K562 (cell line): ENCODE data around the gene MYO1B. TPM values are rescaled to one million over a fixed set of nuclear protein-coding genes. Genes with fewer than 3 reads are reported as not detected.

Experiments used
- ATAC-seq: fragments of 200-7000 bp; cut with Tn5 transposase; 3 replicates; pipeline ENCODE4 v1.9.1; 2020; ENCODE audit warnings: moderate library complexity
- BruUV-seq: library from RNA; stranded (reverse); fragments of 400-500 nt; replicated peaks from 2 replicates; lab custom pipeline; 2021; lab: Mats Ljungman, UMichigan
- CTCF ChIA-PET: fragments of 300-600 bp; formaldehyde crosslinking; extraction: SDS; loops from one replicate; lab custom pipeline; 2021; ENCODE audit warnings: low intra/inter-chr PET ratio; lab: Yijun Ruan, JAX
- POLR2A ChIA-PET: fragments of 300-600, 350-650 bp; sonication (Branson Sonifier 250); formaldehyde crosslinking; extraction: SDS; loops from one replicate; lab custom pipeline; 2021; ENCODE audit warnings: antibody characterized with exemption, inconsistent platforms; lab: Yijun Ruan, JAX
- DNase-seq, 4 experiments: peaks; one replicate each; pipeline versions ENCODE4 v3.0.0 to v3.0.0-alpha.2; 2011 to 2018; ENCODE audit warnings: low spot score in 3 of 4, mixed read lengths in 3 of 4; ENCODE audit errors: extremely low read depth in 1 of 4
- FAIRE-seq: peaks from 2 replicates; lab custom pipeline; 2011; peaks lifted over from hg19 to GRCh38; lab: Jason Lieb, UNC
- H2AFZ ChIP-seq: 2 replicates; pipeline ENCODE4 v1.6.0; 2011; ENCODE audit warnings: low read depth, low read length, control low read depth, inconsistent platforms
- H3K27ac ChIP-seq: fragments of 200-600 bp; 3 replicates; pipeline ENCODE4 v1.8.0; 2011; ENCODE audit warnings: low read depth, mild to moderate bottlenecking, control low read depth, inconsistent platforms, low read length, moderate library complexity, mixed read lengths; ENCODE audit errors: extremely low read depth
- H3K27me3 ChIP-seq, 2 experiments: fragments of 300-600 bp in 1 of 2; 2 replicates in 1 of 2; 3 replicates in 1 of 2; pipeline versions ENCODE4 v1.6.0 to v1.8.0; 2011; ENCODE audit warnings: inconsistent platforms in 2 of 2, low read length in 2 of 2, mild to moderate bottlenecking in 1 of 2, mixed read lengths in 1 of 2, moderate library complexity in 1 of 2; ENCODE audit not compliant: control insufficient read depth in 2 of 2, insufficient read depth in 2 of 2
- H3K36me3 ChIP-seq: fragments of 300-600 bp; 3 replicates; pipeline ENCODE4 v1.8.0; 2011; ENCODE audit warnings: mild to moderate bottlenecking, low read length, inconsistent platforms; ENCODE audit not compliant: control insufficient read depth, insufficient read depth
- H3K4me1 ChIP-seq, 2 experiments: fragments of 200-600 bp in 1 of 2; replicated peaks in 1 of 2; 2 replicates in 1 of 2; 3 replicates in 1 of 2; pipeline versions ENCODE4 v1.5.1 to v1.8.0; 2011; ENCODE audit warnings: inconsistent platforms in 2 of 2, low read length in 2 of 2, mild to moderate bottlenecking in 1 of 2, mixed read lengths in 1 of 2, moderate library complexity in 1 of 2; ENCODE audit not compliant: control insufficient read depth in 2 of 2, insufficient read depth in 2 of 2
- H3K4me2 ChIP-seq: 2 replicates; pipeline ENCODE4 v1.6.1; 2011; ENCODE audit warnings: low read length, control low read depth, inconsistent platforms, mixed read lengths; ENCODE audit not compliant: insufficient read depth
- H3K4me3 ChIP-seq: fragments of 200-600 bp; sonication (generic), shearing (Covaris generic); 2 replicates; pipeline ENCODE4 v1.5.1; 2016; ENCODE audit warnings: control low read depth, inconsistent platforms
- H3K79me2 ChIP-seq: fragments of 200-600 bp; 3 replicates; pipeline ENCODE4 v1.8.0; 2011; ENCODE audit warnings: low read length, inconsistent platforms; ENCODE audit not compliant: control insufficient read depth, insufficient read depth
- H3K9ac ChIP-seq, 2 experiments: 2 replicates each; pipeline versions ENCODE4 v1.6.0 to v1.6.1; 2011; ENCODE audit warnings: low read depth in 2 of 2, low read length in 2 of 2, control low read depth in 1 of 2, inconsistent platforms in 1 of 2, mild to moderate bottlenecking in 1 of 2, mixed read lengths in 1 of 2; ENCODE audit not compliant: insufficient read depth in 1 of 2
- H3K9me1 ChIP-seq: one replicate; pipeline ENCODE4 v1.6.0; 2011; ENCODE audit warnings: inconsistent platforms, mild to moderate bottlenecking, low read length, moderate library complexity; ENCODE audit not compliant: control insufficient read depth, insufficient read depth
- H3K9me3 ChIP-seq: replicated peaks from 2 replicates; pipeline ENCODE4 v1.5.1; 2011; ENCODE audit warnings: low read depth, low read length, inconsistent platforms; ENCODE audit not compliant: control insufficient read depth, insufficient read depth
- H4K20me1 ChIP-seq: replicated peaks from 2 replicates; pipeline ENCODE4 v1.6.1; 2011; ENCODE audit warnings: low read length, inconsistent platforms, mixed read lengths; ENCODE audit not compliant: control insufficient read depth, insufficient read depth
- BCOR ChIP-seq: fragments of 450-650 bp; IDR thresholded peaks from 2 replicates; pipeline ENCODE4 v1.6.1; 2016
- CTCF ChIP-seq, 3 experiments: IDR thresholded peaks in 2 of 3; conservative IDR thresholded peaks in 1 of 3; 2 replicates each; pipeline ENCODE4 v1.5.1; 2011 to 2012; ENCODE audit warnings: low read length in 3 of 3, mild to moderate bottlenecking in 3 of 3, control low read depth in 2 of 3, improper control_type of control experiment in 1 of 3, inconsistent platforms in 1 of 3, low read depth in 1 of 3, mixed read lengths in 1 of 3, moderate library complexity in 1 of 3; ENCODE audit not compliant: insufficient read depth in 2 of 3
- SMARCA4 ChIP-seq: fragments of 450-650 bp; IDR thresholded peaks from 2 replicates; pipeline ENCODE4 v1.6.1; 2016
- ZNF518B ChIP-seq: fragments of 250-450 bp; sonication (Bioruptor Pico); IDR thresholded peaks from 2 replicates; pipeline ENCODE4 v1.5.0; 2021; ENCODE audit warnings: mild to moderate bottlenecking, moderate library complexity
- ZNF780A ChIP-seq: fragments of 250-450 bp; sonication (Bioruptor Pico); IDR thresholded peaks from 2 replicates; pipeline ENCODE4 v1.5.0; 2021; ENCODE audit warnings: mild to moderate bottlenecking
- WGBS: fragments of 100-300 bp; shearing (Covaris generic); methylation state at CpG from one replicate; pipeline ENCODE4 v1.1.6; 2016; ENCODE audit warnings: low coverage, mixed read lengths; ENCODE audit not compliant: insufficient coverage; ENCODE audit errors: missing lambda C conversion rate; 5-methylcytosine and 5-hydroxymethylcytosine counted together
- in situ Hi-C: fragments of 300-500 bp; cut with MboI; formaldehyde crosslinking; loops from 4 replicates; pipeline ENCODE4 v1.15.0; 2018; ENCODE audit warnings: inconsistent platforms, mixed read lengths
- intact Hi-C: fragments of 100-400 bp; cut with micrococcal nuclease; formaldehyde crosslinking; loops from 2 replicates; pipeline ENCODE4 v1.14.2; 2022
- polyA plus RNA-seq, 8 experiments: library from polyadenylated mRNA; depleted of rRNA in 4 of 8; stranded (reverse) in 5 of 8; unstranded in 3 of 8; fragments of >200 nt; fragmentation: Nextera tagmentation in 2 of 8; fragmentation: Illumina TruSeq in 1 of 8; extraction: Ambion mirVana in 2 of 8; extraction: Trizol in 1 of 8; gene quantifications; 2 replicates each; pipeline versions ENCODE4 v1.2.1 to v1.2.3, GENCODE V29; 2011 to 2014; ENCODE audit warnings: inconsistent platforms in 1 of 8, missing spikeins in 1 of 8
- total RNA-seq, 7 experiments: library from RNA; depleted of rRNA in 6 of 7; stranded (reverse); fragments of >200 nt in 6 of 7; fragmentation: Illumina TruSeq in 2 of 7; extraction: Trizol in 2 of 7; gene quantifications; 2 replicates each; pipeline versions ENCODE4 v1.2.1 to v1.2.3, GENCODE V29; 2011 to 2021; ENCODE audit warnings: low replicate concordance in 1 of 7

MYO1B gene
- total and polyA plus RNA-seq, 9 of the 15 experiments (the other 6 are each of a cell fraction or from before 2014, with no cell fraction given): 0.04 to 0.33 (median 0.20) TPM; not detected in 5

- no peak for TF ChIP-seq ZNF780A (CRISPR knock-in tag)
- TF ChIP-seq BCOR: no peak
- TF ChIP-seq SMARCA4: no peak
These were observed 53.1 kb downstream of the MYO1B start for GRCh38 chr2:191298306-191298705.

GRCh38 chr2:191299010-191299409, 53.8 kb downstream of the MYO1B start:
- no TSS peak for BruUV-seq
- FAIRE-seq: no peak
- no peaks in the 10 kb centered on the region for H3K79me2 ChIP-seq
- TF ChIP-seq CTCF (IDR thresholded peaks at IDR 0.05 in 2 of 3, conservative IDR thresholded peaks at IDR 0.05 in 1 of 3; ENCODE audit: insufficient read depth in 2 of 3, low read depth in 1 of 3, low read length in 3 of 3) (0 out of 6 replicates have a peak, but pooled peaks of 1 of the 3 experiments have one; percentile 11), ZNF518B (CRISPR knock-in tag) (no peak)

More at GRCh38 chr2:191298306-191298705, 53.1 kb downstream of the MYO1B start:
- Histone ChIP-seq H3K27ac (no peak overlapping the region), H3K4me3 (no peak overlapping the region), H4K20me1 (no peaks in the 10 kb centered on the region), H3K36me3 (no peaks in the 10 kb centered on the region), H3K9me3 (no peaks in the 10 kb centered on the region), H3K4me2 (no peak overlapping the region), H2AFZ (no peak overlapping the region), H3K4me1 (no peaks in the 10 kb centered on the region), H3K9ac (no peak overlapping the region), H3K79me2 (no peaks in the 10 kb centered on the region), H3K27me3 (no peaks in the 10 kb centered on the region), H3K9me1 (no peaks in the 10 kb centered on the region)
- intact Hi-C loops: no loop called here
- BruUV-seq: no TSS peak
- no peak for DNase-seq
- no peak for FAIRE-seq
- 4% methylated on average over 2 of the region's 2 CpGs for WGBS
- ChIA-PET CTCF (no interaction called here), POLR2A (no interaction called here)
- no peak for ATAC-seq
- in situ Hi-C loops: no loop called here

More at GRCh38 chr2:191299010-191299409, 53.8 kb downstream of the MYO1B start:
- Histone ChIP-seq H3K36me3 (no peaks in the 10 kb centered on the region), H3K27me3 (no peaks in the 10 kb centered on the region), H4K20me1 (no peaks in the 10 kb centered on the region), H3K4me2 (no peak overlapping the region), H3K4me1 (no peaks in the 10 kb centered on the region), H3K9ac (no peak overlapping the region), H3K4me3 (no peak overlapping the region), H3K9me1 (no peaks in the 10 kb centered on the region), H3K27ac (no peak overlapping the region), H2AFZ (no peak overlapping the region), H3K9me3 (no peaks in the 10 kb centered on the region)
- ChIA-PET CTCF (no interaction called here), POLR2A (no interaction called here)
- intact Hi-C loops (no loop called here), in situ Hi-C loops (no loop called here)
- ATAC-seq (no peak), DNase-seq (no peak)
- 0% methylated on average over 2 of the region's 2 CpGs for WGBS
